CD4-positive, alpha-beta T cell (primary cell): ENCODE results near the gene PPP6C. TPM values are rescaled to one million over a fixed set of nuclear protein-coding genes. Genes with fewer than 3 reads are reported as not detected.

Experiments
- ATAC-seq: fragments of 200-7000 bp; cut with Tn5 transposase; one replicate; pipeline ENCODE4 v1.10.0; 2022; ENCODE audit warnings: mild to moderate bottlenecking; ENCODE audit not compliant: poor library complexity
- CTCF ChIA-PET: fragments of 350-600 bp; sonication (Branson Sonifier 250); formaldehyde crosslinking; loops from one replicate; lab custom pipeline; 2021; ENCODE audit warnings: antibody characterized with exemption, inconsistent platforms; lab: Charles Lee
- POLR2A ChIA-PET: fragments of 350-600 bp; sonication (Branson Sonifier 250); formaldehyde crosslinking; loops from one replicate; lab custom pipeline; 2021; ENCODE audit warnings: antibody characterized with exemption, inconsistent platforms; lab: Charles Lee
- DNase-seq, 14 experiments: peaks; one replicate each; pipeline ENCODE4 v3.0.0-alpha.2; 2013 to 2020; ENCODE audit warnings: mixed read lengths in 2 of 14
- H3K27ac ChIP-seq, 2 donors: one replicate each; pipeline versions ENCODE4 v1.5.1 to v1.7.0; 2013; ENCODE audit warnings: low read length in 2 of 2, low read depth in 1 of 2, mild to moderate bottlenecking in 1 of 2
- H3K27me3 ChIP-seq, 2 experiments: 1 replicate in 1 of 2; 2 replicates in 1 of 2; pipeline versions ENCODE4 v1.6.1 to v1.7.0; 2013; ENCODE audit warnings: low read length in 2 of 2, control low read depth in 1 of 2, mild to moderate bottlenecking in 1 of 2, moderate library complexity in 1 of 2; ENCODE audit not compliant: insufficient read depth in 2 of 2, control insufficient read depth in 1 of 2
- H3K36me3 ChIP-seq: one replicate; pipeline ENCODE4 v1.6.1; 2013; ENCODE audit warnings: low read length, control low read depth; ENCODE audit not compliant: insufficient read depth
- H3K4me1 ChIP-seq: one replicate; pipeline ENCODE4 v1.6.1; 2013; ENCODE audit warnings: low read length, control low read depth; ENCODE audit not compliant: insufficient read depth
- H3K4me3 ChIP-seq: one replicate; pipeline ENCODE4 v1.5.1; 2013; ENCODE audit warnings: mild to moderate bottlenecking, low read length, moderate library complexity
- H3K9me3 ChIP-seq, 2 experiments: 1 replicate in 1 of 2; 2 replicates in 1 of 2; pipeline versions ENCODE4 v1.6.1 to v1.7.0; 2013; ENCODE audit warnings: low read length in 2 of 2, mild to moderate bottlenecking in 2 of 2, control low read depth in 1 of 2, moderate library complexity in 1 of 2; ENCODE audit not compliant: control insufficient read depth in 1 of 2, insufficient read depth in 1 of 2
- H3K27ac Mint-ChIP-seq: one replicate; pipeline ENCODE4 v1.8.0; 2020; ENCODE audit warnings: mixed read lengths
- H3K27me3 Mint-ChIP-seq: one replicate; pipeline ENCODE4 v1.8.0; 2021; ENCODE audit warnings: mixed read lengths
- H3K36me3 Mint-ChIP-seq: one replicate; pipeline ENCODE4 v1.8.0; 2021; ENCODE audit warnings: low read depth, mixed read lengths
- H3K4me1 Mint-ChIP-seq: one replicate; pipeline ENCODE4 v1.8.0; 2021; ENCODE audit warnings: low read depth, mixed read lengths
- H3K4me3 Mint-ChIP-seq: one replicate; pipeline ENCODE4 v1.8.0; 2020; ENCODE audit warnings: mild to moderate bottlenecking, mixed read lengths
- H3K9me3 Mint-ChIP-seq: one replicate; pipeline ENCODE4 v1.8.0; 2020; ENCODE audit warnings: mixed read lengths
- intact Hi-C, 2 experiments: fragments of 100-400 bp; cut with DNase I in 1 of 2; cut with micrococcal nuclease in 1 of 2; formaldehyde crosslinking; loops; one replicate each; pipeline versions ENCODE4 v1.15.1 to v1.9.0; 2023 to 2025; cut with DNase I, micrococcal nuclease
- total RNA-seq, 174 experiments: library from RNA in 2 of 174; stranded (reverse) in 2 of 174; gene quantifications; one replicate each; pipeline ENCODE4 v1.2.3 and lab custom pipeline; 2021 to 2026
- TF ChIP-seq, protein P1 (sequence below): fragments of 200-600 bp; IDR thresholded peaks from one replicate; pipeline ENCODE4 v1.8.0; 2022; ENCODE audit warnings: antibody characterized with exemption, mild to moderate bottlenecking

PPP6C gene
- total RNA-seq, 2 experiments from 2014 or later: 32.9 to 35.3 TPM

DNA sequence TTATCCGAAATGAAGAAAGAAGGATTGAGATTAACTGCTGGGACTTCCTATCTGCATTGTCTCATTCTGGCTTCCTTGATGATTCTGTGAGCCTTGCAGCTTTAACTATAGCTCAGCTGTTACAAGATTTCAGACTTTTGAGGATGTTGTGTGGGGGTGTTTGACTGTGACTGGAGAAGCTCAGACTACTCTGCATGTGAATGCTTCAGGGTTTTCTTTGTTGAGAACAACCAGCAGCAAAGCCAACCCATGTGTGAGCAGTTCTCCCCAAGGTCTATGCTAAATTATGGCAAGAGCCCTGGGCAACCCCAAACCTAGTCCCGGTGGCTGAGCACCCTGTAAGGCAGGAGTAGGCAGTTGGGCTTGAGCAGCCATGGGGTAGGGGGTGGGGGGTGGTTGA, 37.9 kb downstream of the PPP6C start:
- no peak for ATAC-seq
- no peaks in the 10 kb centered on the region for H3K4me1 ChIP-seq
- no peak for DNase-seq
- no peaks in the 10 kb centered on the region for H3K9me3 ChIP-seq
- H3K27ac ChIP-seq: no peak overlapping the region
- ChIA-PET POLR2A (no interaction called here), CTCF (no interaction called here)
- TF ChIP-seq, protein P1, sequence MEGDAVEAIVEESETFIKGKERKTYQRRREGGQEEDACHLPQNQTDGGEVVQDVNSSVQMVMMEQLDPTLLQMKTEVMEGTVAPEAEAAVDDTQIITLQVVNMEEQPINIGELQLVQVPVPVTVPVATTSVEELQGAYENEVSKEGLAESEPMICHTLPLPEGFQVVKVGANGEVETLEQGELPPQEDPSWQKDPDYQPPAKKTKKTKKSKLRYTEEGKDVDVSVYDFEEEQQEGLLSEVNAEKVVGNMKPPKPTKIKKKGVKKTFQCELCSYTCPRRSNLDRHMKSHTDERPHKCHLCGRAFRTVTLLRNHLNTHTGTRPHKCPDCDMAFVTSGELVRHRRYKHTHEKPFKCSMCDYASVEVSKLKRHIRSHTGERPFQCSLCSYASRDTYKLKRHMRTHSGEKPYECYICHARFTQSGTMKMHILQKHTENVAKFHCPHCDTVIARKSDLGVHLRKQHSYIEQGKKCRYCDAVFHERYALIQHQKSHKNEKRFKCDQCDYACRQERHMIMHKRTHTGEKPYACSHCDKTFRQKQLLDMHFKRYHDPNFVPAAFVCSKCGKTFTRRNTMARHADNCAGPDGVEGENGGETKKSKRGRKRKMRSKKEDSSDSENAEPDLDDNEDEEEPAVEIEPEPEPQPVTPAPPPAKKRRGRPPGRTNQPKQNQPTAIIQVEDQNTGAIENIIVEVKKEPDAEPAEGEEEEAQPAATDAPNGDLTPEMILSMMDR: no peak
- H3K36me3 ChIP-seq: peaks cover 52% of the 10 kb centered on the region
- H3K4me1 Mint-ChIP-seq: peaks cover 10% of the 10 kb centered on the region
- H3K4me3 Mint-ChIP-seq: no peak overlapping the region
- intact Hi-C loops: no loop called here
- H3K9me3 Mint-ChIP-seq: no peaks in the 10 kb centered on the region
- peaks cover 68% of the 10 kb centered on the region for H3K36me3 Mint-ChIP-seq
- no peaks in the 10 kb centered on the region for H3K27me3 ChIP-seq
- no peak overlapping the region for H3K4me3 ChIP-seq
- H3K27me3 Mint-ChIP-seq: no peaks in the 10 kb centered on the region
- H3K27ac Mint-ChIP-seq: peak overlapping the region; percentile 25

DNA sequence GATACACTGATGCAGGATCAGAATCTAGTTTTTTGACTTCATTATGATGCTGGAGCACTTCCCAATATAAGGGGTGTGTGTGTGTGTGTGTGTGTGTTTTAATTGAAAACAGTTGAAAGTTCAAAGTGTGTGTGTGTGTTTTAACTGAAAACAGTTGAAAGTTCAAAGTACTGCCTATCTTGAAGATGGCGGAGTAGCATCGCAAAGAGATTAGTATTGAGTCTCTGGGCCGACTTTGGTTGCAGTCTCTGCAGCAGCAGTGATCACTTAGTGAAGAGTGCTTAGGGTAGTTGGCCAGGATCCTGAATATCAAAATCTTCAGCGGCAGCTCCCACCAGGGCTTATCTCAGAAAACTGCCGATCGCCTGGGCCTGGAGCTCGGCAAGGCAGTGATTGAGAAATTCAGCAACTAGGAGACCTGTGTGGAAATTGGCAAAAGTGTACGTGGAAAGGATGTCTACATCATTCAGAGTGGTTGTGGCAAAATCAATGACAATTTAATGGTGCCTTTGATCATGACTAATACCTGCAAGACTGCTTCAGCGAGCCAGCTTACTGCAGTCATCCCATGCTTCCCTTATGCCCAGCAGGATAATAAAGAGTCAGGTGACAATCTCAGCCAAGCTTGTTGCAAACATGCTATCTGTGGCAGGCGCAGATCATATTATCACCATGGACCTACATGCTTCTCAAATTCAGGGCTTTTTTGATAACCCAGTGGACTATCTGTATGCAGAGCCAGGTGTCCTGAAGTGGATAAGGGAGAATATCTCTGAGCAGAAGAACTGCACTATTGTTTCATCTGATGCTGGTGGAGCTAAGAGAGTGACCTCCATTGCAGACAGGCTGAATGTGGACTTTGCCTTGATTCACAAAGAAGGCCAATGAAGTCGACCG, 39.0 kb downstream of the PPP6C start:
- TF ChIP-seq, protein P1: no peak
- Mint-ChIP-seq H3K9me3 (no peaks in the 10 kb centered on the region), H3K27ac (no peak overlapping the region), H3K4me3 (no peak overlapping the region), H3K27me3 (no peaks in the 10 kb centered on the region), H3K36me3 (peaks cover 65% of the 10 kb centered on the region), H3K4me1 (peaks cover 17% of the 10 kb centered on the region)
- Histone ChIP-seq H3K4me3 (no peak overlapping the region), H3K4me1 (no peaks in the 10 kb centered on the region), H3K27ac (no peak overlapping the region), H3K36me3 (peaks cover 52% of the 10 kb centered on the region), H3K27me3 (no peaks in the 10 kb centered on the region), H3K9me3 (no peaks in the 10 kb centered on the region)
- ChIA-PET POLR2A (interaction anchor here (0.6 to 1.4 kb wide), 2 partner anchors 24 to 29 kb away, joined by 3 read pairs; no protein-coding TSS in a partner anchor), CTCF (interaction anchor here (0.7 kb wide), 1 partner anchor 13 kb away, joined by 3 read pairs; no protein-coding TSS in a partner anchor)
- ATAC-seq: no peak
- DNase-seq: no peak
- intact Hi-C loops: no loop called here

- POLR2A ChIA-PET: interaction anchor here (0.6 to 2.4 kb wide), 2 partner anchors 58 to 94 kb away, joined by 5 to 9 read pairs; partner anchors contain the start of gene HSPA5
- DNase-seq: no peak
- Histone ChIP-seq H3K4me1 (peaks cover 8% of the 10 kb centered on the region), H3K27me3 (no peaks in the 10 kb centered on the region), H3K36me3 (peaks cover 31% of the 10 kb centered on the region), H3K27ac (no peak overlapping the region), H3K9me3 (no peaks in the 10 kb centered on the region), H3K4me3 (no peak overlapping the region)
- CTCF ChIA-PET: interaction anchor here (1.1 kb wide), 1 partner anchor 14 kb away, joined by 3 read pairs; no protein-coding TSS in a partner anchor
- Mint-ChIP-seq H3K27me3 (no peaks in the 10 kb centered on the region), H3K4me1 (peaks cover 27% of the 10 kb centered on the region), H3K27ac (peak overlapping the region; percentile 76), H3K4me3 (no peak overlapping the region), H3K36me3 (peaks cover 39% of the 10 kb centered on the region), H3K9me3 (no peaks in the 10 kb centered on the region)
- no peak for ATAC-seq
- TF ChIP-seq, protein P1: no peak
- intact Hi-C loops: loop anchor here in 1 of 2 experiments (10.0 kb wide), 1 partner anchor 113 kb away; no protein-coding TSS in a partner anchor
Measured at GRCh38 chr9:125147401-125147951, 42.1 kb downstream of the PPP6C start.
